Sciatic nerve (tissue), 2 donors: ENCODE results near the gene ZNF768. TPM values are rescaled to one million over a fixed set of nuclear protein-coding genes. Genes with fewer than 3 reads are reported as not detected.
A peak's percentile ranks its signal among the peaks of the same experiment; 100 is the strongest.
"Not testable (repeated sequence)": the region's sequence is repeated elsewhere in the genome, so short reads cannot be mapped to it uniquely, and the experiment has no call there.

Experiments
- ATAC-seq: fragments of 200-7000 bp; cut with Tn5 transposase; one replicate; pipeline ENCODE4 v1.9.1; 2020; ENCODE audit warnings: mild to moderate bottlenecking, moderate library complexity
- DNase-seq: peaks from one replicate; pipeline ENCODE4 v3.0.0-alpha.2; 2020; ENCODE audit warnings: low spot score
- intact Hi-C: fragments of 100-400 bp; cut with DNase I; formaldehyde crosslinking; loops from one replicate; pipeline ENCODE4 v1.14.2; 2022
- total RNA-seq: library from RNA; stranded (reverse); fragmentation: NEBNext Ultra II Directional; extraction: Animal tissue kit (Norgen Biotek cat#: 25700); gene quantifications from one replicate; pipeline ENCODE4 v1.2.1, GENCODE V29; 2021
- donor health status: DM: no; HTN: no; CAD: no.
- donor health status: DM: no; HTN: no; CAD: no.

The ZNF768 gene
- total RNA-seq, 1 donor from 2014 or later: 30.3 TPM

- DNase-seq: peak; percentile 82
- peak; percentile 87 for ATAC-seq
- intact Hi-C loops: no loop called here
Measured at GRCh38 chr16:30535777-30536190, 9.4 kb upstream of the ZNF768 start.

- DNase-seq (no peak), ATAC-seq (peak; percentile 19)
- intact Hi-C loops: no loop called here
Measured at GRCh38 chr16:30535106-30535776, 8.9 kb upstream of the ZNF768 start.

- ATAC-seq: peak; percentile 96
- DNase-seq: peak; percentile 95
- intact Hi-C loops: no loop called here
Measured at GRCh38 chr16:30534368-30535105, 8.2 kb upstream of the ZNF768 start, which contains the start of gene ZNF747. TSS of gene ZNF747 (minus strand) at chr16:30534858. CDS start at chr16:30534679, 179 bp downstream.

GRCh38 chr16:30533748-30534367 lies 7.5 kb upstream of the ZNF768 start:
- intact Hi-C loops: no loop called here
- no peak for ATAC-seq

GRCh38 chr16:30533146-30533522 lies 6.8 kb upstream of the ZNF768 start:
- no peak for ATAC-seq
- intact Hi-C loops: no loop called here
- no peak for DNase-seq

More at GRCh38 chr16:30533748-30534367, 7.5 kb upstream of the ZNF768 start:
- DNase-seq: no peak

GRCh38 chr16:30532285-30533145 lies 6.1 kb upstream of the ZNF768 start:
- ATAC-seq (no peak), DNase-seq (no peak)
- intact Hi-C loops: no loop called here

- DNase-seq (no peak), ATAC-seq (no peak)
- intact Hi-C loops: no loop called here
Measured at GRCh38 chr16:30530163-30531037, 4.0 kb upstream of the ZNF768 start.

GRCh38 chr16:30528799-30529457 lies 2.6 kb upstream of the ZNF768 start:
- DNase-seq (no peak), ATAC-seq (no peak)
- intact Hi-C loops: no loop called here

- intact Hi-C loops: no loop called here
- DNase-seq: no peak
- ATAC-seq: no peak
Measured at GRCh38 chr16:30527635-30528178, 1.3 kb upstream of the ZNF768 start.

GRCh38 chr16:30526823-30527634 lies 663 bp upstream of the ZNF768 start:
- intact Hi-C loops: no loop called here
- peak; percentile 99 for DNase-seq
- peak; percentile 96 for ATAC-seq

GRCh38 chr16:30525844-30526136 lies 576 bp downstream of the ZNF768 start:
- ATAC-seq (no peak), DNase-seq (no peak)
- intact Hi-C loops: no loop called here

- ATAC-seq (no peak), DNase-seq (no peak)
- intact Hi-C loops: no loop called here
Measured at GRCh38 chr16:30524575-30525568, 1.5 kb downstream of the ZNF768 start.

- DNase-seq (no peak), ATAC-seq (no peak)
- intact Hi-C loops: no loop called here
Measured at GRCh38 chr16:30523768-30524574, 2.4 kb downstream of the ZNF768 start.

GRCh38 chr16:30522702-30523463 lies 3.5 kb downstream of the ZNF768 start:
- ATAC-seq, DNase-seq, intact Hi-C loops: not testable (repeated sequence)
